Right lobe of liver (tissue), 6 donors: ENCODE data around the gene ZNF695. TPM values are rescaled to one million over a fixed set of nuclear protein-coding genes. Genes with fewer than 3 reads are reported as not detected.
A peak's percentile ranks its signal among the peaks of the same experiment; 100 is the strongest.

Experiments
- ATAC-seq, 4 donors: fragments of 200-7000 bp; cut with Tn5 transposase; one replicate each; pipeline ENCODE4 v1.9.1; 2020; ENCODE audit warnings: mild to moderate bottlenecking in 4 of 4, moderate library complexity in 4 of 4
- DNase-seq, 3 donors: peaks; one replicate each; pipeline ENCODE4 v3.0.0-alpha.2; 2020
- H3K27ac ChIP-seq, 3 donors: fragments of 200-600 bp; one replicate each; pipeline ENCODE4 v1.8.0; 2022
- H3K27me3 ChIP-seq, 2 donors: fragments of 200-600 bp; one replicate each; pipeline ENCODE4 v1.8.0; 2022
- H3K36me3 ChIP-seq, 4 donors: fragments of 200-600 bp; sonication (generic) in 1 of 4; one replicate each; pipeline versions ENCODE4 v1.5.1 to v1.8.0; 2017 to 2022; ENCODE audit warnings: control low read depth in 1 of 4
- H3K4me1 ChIP-seq, 4 donors: fragments of 200-600 bp; sonication (generic) in 1 of 4; one replicate each; pipeline versions ENCODE4 v1.5.1 to v1.8.0; 2017 to 2022; ENCODE audit warnings: control low read depth in 1 of 4
- H3K4me3 ChIP-seq, 3 donors: fragments of 200-600 bp; one replicate each; pipeline ENCODE4 v1.8.0; 2022
- H3K9me3 ChIP-seq, 4 donors: fragments of 200-600 bp; sonication (generic) in 1 of 4; one replicate each; pipeline versions ENCODE4 v1.5.1 to v1.8.0; 2017 to 2022; ENCODE audit warnings: control low read depth in 1 of 4
- POLR2A ChIP-seq: fragments of 450-650 bp; IDR thresholded peaks from one replicate; pipeline ENCODE4 v1.6.1; 2017; ENCODE audit warnings: antibody characterized with exemption, mild to moderate bottlenecking
- WGBS: methylation state at CpG from one replicate; pipeline ENCODE4 v1.1.6; 2018; ENCODE audit warnings: low coverage, low lambda C conversion rate; ENCODE audit not compliant: insufficient coverage; ENCODE audit errors: missing lambda C conversion rate; 5-methylcytosine and 5-hydroxymethylcytosine counted together
- intact Hi-C, 2 donors: fragments of 100-400 bp; cut with DNase I; formaldehyde crosslinking; loops; one replicate each; pipeline versions ENCODE4 v1.11.2 to v1.14.1; 2022
- total RNA-seq, 6 experiments: library from RNA; depleted of rRNA in 2 of 6; stranded (reverse); fragments of >200 nt in 2 of 6; fragmentation: NEBNext Ultra II Directional in 3 of 6; extraction: Animal tissue kit (Norgen Biotek cat#: 25700) in 3 of 6; gene quantifications; one replicate each; pipeline versions ENCODE4 v1.1.0 to v1.2.4, GENCODE V29; 2016 to 2023
- TF ChIP-seq, protein P1 (sequence below), 4 donors: fragments of 200-600 bp in 3 of 4; fragments of 450-650 bp in 1 of 4; IDR thresholded peaks; one replicate each; pipeline versions ENCODE4 v1.5.1 to v1.8.0; 2016 to 2022; ENCODE audit warnings: antibody characterized with exemption in 4 of 4, mild to moderate bottlenecking in 2 of 4
- donor health status: DM: no; HTN: yes; CAD: no.
- donor health status: DM: no; HTN: no; CAD: no.
- donor health status: DM: no; HTN: no; CAD: no.
- donor health status: DM: no; HTN: yes; CAD: no.
- donor health status: DM: no; HTN: yes; CAD: no.

ZNF695 gene
- total RNA-seq, 6 experiments from 2014 or later: not detected

DNA sequence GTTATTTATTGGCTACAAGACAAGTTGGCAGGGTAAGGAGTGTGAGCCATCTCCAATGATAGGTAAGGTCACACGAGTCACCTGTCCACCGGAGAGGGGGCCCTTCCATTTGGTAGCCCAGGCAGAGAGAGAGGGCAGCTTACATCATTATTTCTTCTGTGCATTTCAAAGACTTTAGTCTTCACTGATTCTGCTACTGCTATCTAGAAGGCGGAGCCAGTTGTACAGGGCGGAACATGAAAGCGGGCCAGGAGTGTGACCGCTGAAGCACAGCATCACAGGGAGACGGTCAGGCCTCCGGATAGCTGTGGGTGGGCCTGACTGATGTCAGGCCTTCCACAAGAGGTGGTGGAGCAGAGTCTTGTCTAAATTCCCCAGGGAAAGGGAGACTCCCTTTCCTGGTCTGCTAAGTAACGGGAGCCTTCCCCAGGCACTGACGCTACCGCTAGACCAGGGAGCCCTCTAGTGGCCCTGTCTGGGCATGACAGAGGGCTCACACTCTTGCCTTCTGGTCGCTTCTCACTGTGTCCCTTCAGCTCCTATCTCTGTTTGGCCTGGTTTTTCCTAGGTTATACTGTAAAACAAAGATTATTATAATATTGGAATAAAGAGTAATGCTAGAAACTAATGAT is 36.7 kb downstream of the ZNF695 start:
- intact Hi-C loops: no loop called here
- Histone ChIP-seq H3K27me3 (no peaks in the 10 kb centered on the region), H3K4me1 (no peaks in the 10 kb centered on the region), H3K36me3 (no peaks in the 10 kb centered on the region), H3K9me3 (no peaks in the 10 kb centered on the region), H3K4me3 (no peak overlapping the region), H3K27ac (no peak overlapping the region)
- TF ChIP-seq, protein P1, sequence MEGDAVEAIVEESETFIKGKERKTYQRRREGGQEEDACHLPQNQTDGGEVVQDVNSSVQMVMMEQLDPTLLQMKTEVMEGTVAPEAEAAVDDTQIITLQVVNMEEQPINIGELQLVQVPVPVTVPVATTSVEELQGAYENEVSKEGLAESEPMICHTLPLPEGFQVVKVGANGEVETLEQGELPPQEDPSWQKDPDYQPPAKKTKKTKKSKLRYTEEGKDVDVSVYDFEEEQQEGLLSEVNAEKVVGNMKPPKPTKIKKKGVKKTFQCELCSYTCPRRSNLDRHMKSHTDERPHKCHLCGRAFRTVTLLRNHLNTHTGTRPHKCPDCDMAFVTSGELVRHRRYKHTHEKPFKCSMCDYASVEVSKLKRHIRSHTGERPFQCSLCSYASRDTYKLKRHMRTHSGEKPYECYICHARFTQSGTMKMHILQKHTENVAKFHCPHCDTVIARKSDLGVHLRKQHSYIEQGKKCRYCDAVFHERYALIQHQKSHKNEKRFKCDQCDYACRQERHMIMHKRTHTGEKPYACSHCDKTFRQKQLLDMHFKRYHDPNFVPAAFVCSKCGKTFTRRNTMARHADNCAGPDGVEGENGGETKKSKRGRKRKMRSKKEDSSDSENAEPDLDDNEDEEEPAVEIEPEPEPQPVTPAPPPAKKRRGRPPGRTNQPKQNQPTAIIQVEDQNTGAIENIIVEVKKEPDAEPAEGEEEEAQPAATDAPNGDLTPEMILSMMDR (IDR thresholded peaks at IDR 0.05): peak; percentile 62 to 84 (median 66)
- TF ChIP-seq POLR2A: no peak
- WGBS: 56% methylated on average over 7 of the region's 12 CpGs
- ATAC-seq (peak in 1 of 4 donors; percentile 47), DNase-seq (peak in 2 of 3 donors; percentile 56 to 65)

DNA sequence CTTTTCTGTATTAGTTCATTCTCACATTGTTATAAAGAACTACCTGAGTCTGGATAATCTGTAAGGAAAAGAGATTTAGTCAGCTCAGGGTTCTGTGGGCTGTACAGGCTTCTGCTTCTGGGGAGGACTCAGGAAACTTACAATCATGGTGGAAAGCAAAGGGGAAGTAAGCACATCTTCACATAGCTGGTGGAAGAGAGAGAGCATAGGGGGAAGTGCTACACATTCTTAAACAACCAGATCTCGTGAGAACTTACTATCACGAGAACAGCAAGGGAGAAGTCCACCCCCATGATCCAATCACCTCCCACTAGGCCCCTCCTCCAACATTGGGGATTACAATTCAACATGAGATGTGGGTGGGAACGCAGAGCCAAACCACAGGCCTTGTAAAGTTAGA is 38.2 kb downstream of the ZNF695 start:
- no peak overlapping the region for H3K27ac ChIP-seq
- no peaks in the 10 kb centered on the region for H3K27me3 ChIP-seq
- WGBS: 66% methylated on average over 3 of the region's 3 CpGs
- DNase-seq (no peak), ATAC-seq (no peak)
- TF ChIP-seq, protein P1 (IDR thresholded peaks at IDR 0.05): no peak
- H3K4me1 ChIP-seq: no peaks in the 10 kb centered on the region
- no peak overlapping the region for H3K4me3 ChIP-seq
- intact Hi-C loops: no loop called here
- no peaks in the 10 kb centered on the region for H3K9me3 ChIP-seq
- no peaks in the 10 kb centered on the region for H3K36me3 ChIP-seq

DNA sequence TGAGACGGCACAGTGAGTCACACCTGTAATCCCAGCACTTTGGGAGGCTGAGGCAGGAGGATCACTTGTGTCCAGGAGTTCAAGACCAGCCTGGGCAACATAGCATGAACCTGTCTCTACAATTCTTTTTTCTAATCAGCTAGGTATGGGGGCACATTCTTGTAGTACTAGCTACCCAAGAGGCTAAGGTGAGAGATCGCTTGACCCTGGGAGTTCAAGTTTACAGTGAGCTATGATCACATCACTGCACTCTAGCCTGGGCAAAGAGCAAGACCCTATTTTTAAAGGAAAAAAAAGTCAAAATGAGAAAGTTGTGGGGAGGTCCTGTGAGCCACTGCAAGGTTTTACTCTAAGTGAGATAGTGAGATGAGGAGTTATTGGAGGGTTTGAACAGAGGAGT is 41.4 kb downstream of the ZNF695 start:
- WGBS: 83% methylated on average over 2 of the region's 2 CpGs
- DNase-seq (no peak), ATAC-seq (no peak)
- Histone ChIP-seq H3K4me1 (no peaks in the 10 kb centered on the region), H3K36me3 (no peaks in the 10 kb centered on the region), H3K27ac (no peak overlapping the region), H3K4me3 (no peak overlapping the region), H3K27me3 (no peaks in the 10 kb centered on the region), H3K9me3 (no peaks in the 10 kb centered on the region)
- intact Hi-C loops: no loop called here
- TF ChIP-seq, protein P1 (IDR thresholded peaks at IDR 0.05): no peak
- TF ChIP-seq POLR2A: no peak

DNA sequence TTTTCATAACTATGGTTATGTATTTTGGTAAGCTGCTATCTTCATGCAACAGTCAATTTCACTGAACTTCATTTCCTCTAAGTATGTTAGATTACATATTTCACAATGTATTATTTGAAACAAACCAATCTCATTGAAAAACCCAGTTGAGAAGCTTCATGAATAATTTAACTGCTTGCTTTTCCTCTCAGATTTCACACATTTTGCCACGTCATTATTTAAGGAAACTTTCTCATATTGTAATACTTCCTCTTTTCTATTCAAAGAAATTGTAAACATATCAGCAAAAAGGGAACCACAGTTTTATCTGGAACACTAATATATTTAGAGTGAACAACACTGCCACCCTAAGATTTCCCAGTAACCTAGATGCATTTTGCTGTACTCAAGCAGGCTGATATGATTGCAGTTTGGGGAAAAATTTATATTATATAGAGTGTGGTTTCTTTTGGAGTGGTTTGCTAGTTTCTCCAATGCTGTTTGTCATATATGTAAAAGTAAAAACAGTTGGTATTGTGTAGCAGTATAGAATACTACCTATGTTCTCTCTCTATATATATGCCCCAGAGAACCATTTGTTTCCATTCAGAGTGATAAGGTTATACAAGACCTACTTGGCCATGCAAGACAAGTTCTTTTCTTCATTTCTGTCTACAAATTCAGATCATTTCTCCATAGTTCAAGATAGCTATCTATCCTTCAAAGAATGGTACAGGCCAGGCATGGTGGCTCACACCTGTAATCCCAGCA is 47.7 kb downstream of the ZNF695 start:
- no peaks in the 10 kb centered on the region for H3K36me3 ChIP-seq
- H3K4me3 ChIP-seq: no peak overlapping the region
- H3K27ac ChIP-seq: peak overlapping the region in 2 of 3 donors; percentile 10 to 43
- DNase-seq: no peak
- ATAC-seq: peak; percentile 42 to 76 (median 63)
- 12% methylated on average over 1 of the region's 1 CpG for WGBS
- no peaks in the 10 kb centered on the region for H3K27me3 ChIP-seq
- H3K9me3 ChIP-seq: no peaks in the 10 kb centered on the region
- intact Hi-C loops: no loop called here
- no peaks in the 10 kb centered on the region for H3K4me1 ChIP-seq
- TF ChIP-seq POLR2A: no peak
- TF ChIP-seq, protein P1 (IDR thresholded peaks at IDR 0.05): no peak
